ENCODE results near the gene MAPK4. TPM values are rescaled to one million over a fixed set of nuclear protein-coding genes. Genes with fewer than 3 reads are reported as not detected.
A peak's percentile ranks its signal among the peaks of the same experiment; 100 is the strongest.

Gene MAPK4
- total and polyA plus RNA-seq, 3 donors from 2014 or later, result 9.3 to 18.1 (median 13.3) TPM

DNA sequence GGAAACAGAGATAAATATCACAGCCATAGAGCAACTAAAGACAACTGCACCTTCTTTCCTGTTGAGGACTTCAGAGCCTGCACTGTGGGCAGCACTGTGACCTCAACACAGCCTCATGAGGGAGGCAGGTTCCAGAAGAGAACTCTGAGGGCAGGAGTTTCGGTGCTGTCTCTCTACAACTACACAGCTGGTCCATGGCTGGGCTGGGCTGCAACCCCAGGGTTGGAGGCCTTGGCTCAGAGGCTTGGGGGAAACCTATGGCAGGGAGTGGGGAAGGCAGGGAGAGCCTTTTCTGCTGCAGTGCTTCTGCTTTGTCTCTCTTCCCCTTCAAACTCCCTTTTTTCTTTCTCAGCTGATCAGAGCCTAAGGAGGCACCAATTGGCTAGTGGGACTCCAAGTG is 193.4 kb downstream of the MAPK4 start:
- H3K36me3 ChIP-seq (ENCODE audit: low read depth, missing control alignments), result no peaks in the 10 kb centered on the region
- intact Hi-C loops (cut with DNase I; ENCODE audit: low total_unique reads), result no loop called here
- no peak for TF ChIP-seq POLR2A (IDR thresholded peaks at IDR 0.05)
- TF ChIP-seq, protein P1, sequence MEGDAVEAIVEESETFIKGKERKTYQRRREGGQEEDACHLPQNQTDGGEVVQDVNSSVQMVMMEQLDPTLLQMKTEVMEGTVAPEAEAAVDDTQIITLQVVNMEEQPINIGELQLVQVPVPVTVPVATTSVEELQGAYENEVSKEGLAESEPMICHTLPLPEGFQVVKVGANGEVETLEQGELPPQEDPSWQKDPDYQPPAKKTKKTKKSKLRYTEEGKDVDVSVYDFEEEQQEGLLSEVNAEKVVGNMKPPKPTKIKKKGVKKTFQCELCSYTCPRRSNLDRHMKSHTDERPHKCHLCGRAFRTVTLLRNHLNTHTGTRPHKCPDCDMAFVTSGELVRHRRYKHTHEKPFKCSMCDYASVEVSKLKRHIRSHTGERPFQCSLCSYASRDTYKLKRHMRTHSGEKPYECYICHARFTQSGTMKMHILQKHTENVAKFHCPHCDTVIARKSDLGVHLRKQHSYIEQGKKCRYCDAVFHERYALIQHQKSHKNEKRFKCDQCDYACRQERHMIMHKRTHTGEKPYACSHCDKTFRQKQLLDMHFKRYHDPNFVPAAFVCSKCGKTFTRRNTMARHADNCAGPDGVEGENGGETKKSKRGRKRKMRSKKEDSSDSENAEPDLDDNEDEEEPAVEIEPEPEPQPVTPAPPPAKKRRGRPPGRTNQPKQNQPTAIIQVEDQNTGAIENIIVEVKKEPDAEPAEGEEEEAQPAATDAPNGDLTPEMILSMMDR (IDR thresholded peaks at IDR 0.05), result no peak
- no peaks in the 10 kb centered on the region for H3K27me3 ChIP-seq
- no peak for DNase-seq
- WGBS, 2 donors, result 20 to 44% methylated on average over 1 of the region's 1 CpG
- no peak overlapping the region for H3K27ac ChIP-seq
- H3K4me3 ChIP-seq, result no peak overlapping the region
- H3K4me1 ChIP-seq, result no peaks in the 10 kb centered on the region
- no peaks in the 10 kb centered on the region for H3K9me3 ChIP-seq

DNA sequence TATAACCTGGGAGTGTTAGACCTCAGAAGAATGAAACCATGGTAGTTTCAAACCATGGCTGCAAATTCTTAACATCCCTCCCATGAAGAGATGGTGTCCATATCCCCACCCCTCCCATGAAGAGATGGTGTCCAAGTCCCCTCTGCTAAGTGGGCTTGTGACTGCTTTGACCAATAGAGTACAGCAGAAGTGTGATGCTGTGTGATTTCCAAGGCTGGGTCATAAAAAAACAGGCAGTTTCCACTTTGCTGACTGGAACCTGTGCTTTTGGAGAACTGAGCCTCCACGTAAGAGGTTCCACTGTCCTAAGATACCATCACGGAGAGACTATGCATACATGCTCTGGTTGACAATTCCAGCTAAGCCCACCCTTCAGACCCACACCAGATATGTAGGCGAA is 194.4 kb downstream of the MAPK4 start:
- no peaks in the 10 kb centered on the region for H3K9me3 ChIP-seq
- TF ChIP-seq, protein P1 (IDR thresholded peaks at IDR 0.05), result no peak
- TF ChIP-seq POLR2A (IDR thresholded peaks at IDR 0.05), result no peak
- H3K4me3 ChIP-seq, result no peak overlapping the region
- no peaks in the 10 kb centered on the region for H3K27me3 ChIP-seq
- H3K4me1 ChIP-seq, result no peaks in the 10 kb centered on the region
- 92 to 98% methylated on average over 3 of the region's 3 CpGs for WGBS, 2 donors
- no peaks in the 10 kb centered on the region for H3K36me3 ChIP-seq (ENCODE audit: low read depth, missing control alignments)
- H3K27ac ChIP-seq, result no peak overlapping the region
- no peak for DNase-seq
- intact Hi-C loops (cut with DNase I; ENCODE audit: low total_unique reads), result no loop called here

DNA sequence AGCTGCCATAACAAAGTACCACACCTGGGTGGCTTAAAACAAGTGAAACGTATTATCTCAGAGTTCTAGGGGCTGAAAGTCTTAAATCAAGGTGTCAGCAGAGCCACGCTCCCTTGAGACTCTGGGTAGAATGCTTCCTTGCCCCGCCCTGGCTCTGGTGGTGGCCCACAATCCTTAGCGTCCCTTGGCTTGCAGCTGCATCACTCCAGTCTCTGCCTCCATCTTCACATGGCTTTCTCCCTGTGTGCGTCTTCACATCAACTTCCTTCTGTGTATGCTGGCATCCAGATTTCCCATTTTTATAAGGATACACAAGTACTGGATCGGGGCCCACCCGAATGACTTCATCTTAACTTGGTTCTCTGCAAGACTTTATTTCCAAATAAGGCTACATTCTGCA is 197.5 kb downstream of the MAPK4 start:
- no peaks in the 10 kb centered on the region for H3K4me1 ChIP-seq
- no peak for DNase-seq
- no peaks in the 10 kb centered on the region for H3K27me3 ChIP-seq
- 90 to 91% methylated on average over 7 of the region's 7 CpGs for WGBS, 2 donors
- H3K36me3 ChIP-seq (ENCODE audit: low read depth, missing control alignments), result no peaks in the 10 kb centered on the region
- no peak for TF ChIP-seq POLR2A (IDR thresholded peaks at IDR 0.05)
- TF ChIP-seq, protein P1 (IDR thresholded peaks at IDR 0.05), result no peak
- intact Hi-C loops (cut with DNase I; ENCODE audit: low total_unique reads), result no loop called here
- H3K9me3 ChIP-seq, result no peaks in the 10 kb centered on the region
- H3K4me3 ChIP-seq, result no peak overlapping the region
- no peak overlapping the region for H3K27ac ChIP-seq

DNA sequence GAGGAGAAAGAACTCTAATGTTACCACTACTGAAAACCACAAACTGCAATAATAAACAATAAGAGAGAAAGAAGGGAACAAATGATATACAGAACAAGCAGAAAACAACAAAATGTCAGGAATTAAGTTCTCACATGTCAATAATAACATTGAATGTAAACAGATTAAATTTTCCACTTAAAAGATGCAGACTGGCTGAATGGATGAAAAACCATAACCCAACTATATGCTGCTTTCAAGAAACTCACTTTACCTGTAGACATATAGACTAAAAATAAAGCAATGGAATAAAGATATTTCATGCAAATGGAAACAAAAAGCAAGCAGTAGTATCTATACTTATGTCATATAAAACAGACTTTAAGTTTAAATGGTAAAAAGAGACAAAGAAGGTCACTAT is 209.6 kb downstream of the MAPK4 start:
- TF ChIP-seq, protein P1 (IDR thresholded peaks at IDR 0.05), result no peak
- no peak for TF ChIP-seq POLR2A (IDR thresholded peaks at IDR 0.05)
- Histone ChIP-seq H3K9me3 (no peaks in the 10 kb centered on the region), H3K4me3 (no peak overlapping the region), H3K4me1 (no peaks in the 10 kb centered on the region), H3K27ac (no peak overlapping the region), H3K27me3 (no peaks in the 10 kb centered on the region), H3K36me3 (ENCODE audit: low read depth, missing control alignments) (no peaks in the 10 kb centered on the region)
- intact Hi-C loops (cut with DNase I; ENCODE audit: low total_unique reads), result no loop called here
- no peak for DNase-seq

DNA sequence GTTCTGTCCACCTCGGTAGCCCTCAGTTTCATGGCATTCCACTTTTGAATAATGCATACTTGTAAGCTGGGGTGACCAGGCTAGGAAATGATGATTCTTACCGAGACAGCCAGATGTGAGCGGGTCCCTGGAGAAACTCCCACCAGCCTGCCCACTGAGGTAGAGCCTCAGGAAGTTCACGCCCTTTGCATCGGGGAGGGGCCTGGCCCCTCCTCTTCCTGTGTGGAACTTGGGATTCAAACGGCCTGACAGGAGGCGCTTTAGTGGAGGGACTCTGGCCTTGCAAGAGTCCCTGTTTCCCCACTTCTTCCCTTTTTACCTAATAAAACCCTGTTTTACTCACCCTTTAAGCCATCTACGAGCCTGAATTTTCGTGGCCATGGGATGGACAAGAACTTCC is 215.3 kb downstream of the MAPK4 start:
- intact Hi-C loops (cut with DNase I; ENCODE audit: low total_unique reads), result no loop called here
- WGBS, 2 donors, result 41 to 77% methylated on average over 9 of the region's 9 CpGs
- Histone ChIP-seq H3K27me3 (no peaks in the 10 kb centered on the region), H3K4me1 (no peaks in the 10 kb centered on the region), H3K4me3 (peak overlapping the region; percentile 21 to 30), H3K9me3 (no peaks in the 10 kb centered on the region), H3K27ac (no peak overlapping the region), H3K36me3 (ENCODE audit: low read depth, missing control alignments) (no peaks in the 10 kb centered on the region)
- TF ChIP-seq, protein P1 (IDR thresholded peaks at IDR 0.05), result no peak
- no peak for TF ChIP-seq POLR2A (IDR thresholded peaks at IDR 0.05)
- DNase-seq, result peak; percentile 60

Data from testis (tissue), 3 donors.